ENCODE measurements around the gene ACHE.

DNA sequence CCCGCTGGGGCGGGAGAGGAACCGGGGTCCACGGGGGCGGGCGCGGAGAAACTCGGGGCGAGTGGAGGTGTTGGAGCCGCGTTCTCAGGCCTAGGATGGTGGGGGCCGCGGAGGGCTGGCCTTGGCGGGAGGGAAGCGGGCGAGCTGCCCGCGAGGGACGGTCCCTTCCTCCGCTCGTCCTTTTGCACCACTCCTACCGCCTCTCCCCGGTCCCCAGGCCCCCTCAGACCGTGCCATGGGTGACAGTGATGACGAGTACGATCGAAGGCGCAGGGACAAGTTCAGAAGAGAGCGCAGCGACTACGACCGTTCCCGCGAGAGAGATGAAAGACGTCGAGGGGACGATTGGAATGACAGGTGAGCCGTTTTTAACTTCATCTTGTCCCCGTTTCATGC is 20.3 kb downstream of the ACHE start:
- TF ChIP-seq POLR2A (IDR thresholded peaks at IDR 0.05), result no peak
- TF ChIP-seq, protein P1, sequence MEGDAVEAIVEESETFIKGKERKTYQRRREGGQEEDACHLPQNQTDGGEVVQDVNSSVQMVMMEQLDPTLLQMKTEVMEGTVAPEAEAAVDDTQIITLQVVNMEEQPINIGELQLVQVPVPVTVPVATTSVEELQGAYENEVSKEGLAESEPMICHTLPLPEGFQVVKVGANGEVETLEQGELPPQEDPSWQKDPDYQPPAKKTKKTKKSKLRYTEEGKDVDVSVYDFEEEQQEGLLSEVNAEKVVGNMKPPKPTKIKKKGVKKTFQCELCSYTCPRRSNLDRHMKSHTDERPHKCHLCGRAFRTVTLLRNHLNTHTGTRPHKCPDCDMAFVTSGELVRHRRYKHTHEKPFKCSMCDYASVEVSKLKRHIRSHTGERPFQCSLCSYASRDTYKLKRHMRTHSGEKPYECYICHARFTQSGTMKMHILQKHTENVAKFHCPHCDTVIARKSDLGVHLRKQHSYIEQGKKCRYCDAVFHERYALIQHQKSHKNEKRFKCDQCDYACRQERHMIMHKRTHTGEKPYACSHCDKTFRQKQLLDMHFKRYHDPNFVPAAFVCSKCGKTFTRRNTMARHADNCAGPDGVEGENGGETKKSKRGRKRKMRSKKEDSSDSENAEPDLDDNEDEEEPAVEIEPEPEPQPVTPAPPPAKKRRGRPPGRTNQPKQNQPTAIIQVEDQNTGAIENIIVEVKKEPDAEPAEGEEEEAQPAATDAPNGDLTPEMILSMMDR (IDR thresholded peaks at IDR 0.05), result no peak
